Osteoblast (primary cell): ENCODE data around the gene GANAB. TPM values are rescaled to one million over a fixed set of nuclear protein-coding genes. Genes with fewer than 3 reads are reported as not detected.
"Not testable (repeated sequence)": the region's sequence is repeated elsewhere in the genome, so short reads cannot be mapped to it uniquely, and the experiment has no call there.

Experiments used
- DNase-seq: peaks from one replicate; pipeline ENCODE4 v3.0.0; 2011; ENCODE audit warnings: low spot score, mixed read lengths; ENCODE audit not compliant: insufficient read length; ENCODE audit errors: missing footprints
- H2AFZ ChIP-seq: 2 replicates; pipeline ENCODE4 v1.6.0; 2011; ENCODE audit warnings: mild to moderate bottlenecking, low read length
- H3K27ac ChIP-seq: 2 replicates; pipeline ENCODE4 v1.5.1; 2011; ENCODE audit warnings: mild to moderate bottlenecking, low read depth, low read length, moderate library complexity
- H3K27me3 ChIP-seq: 2 replicates; pipeline ENCODE4 v1.6.0; 2012; ENCODE audit warnings: mild to moderate bottlenecking, control low read depth, inconsistent platforms, low read length, moderate library complexity; ENCODE audit not compliant: insufficient read depth
- H3K36me3 ChIP-seq: 2 replicates; pipeline ENCODE4 v1.5.1; 2011; ENCODE audit warnings: mild to moderate bottlenecking, low read length, control low read depth, moderate library complexity; ENCODE audit not compliant: insufficient read depth
- H3K4me1 ChIP-seq: 2 replicates; pipeline ENCODE4 v1.5.1; 2011; ENCODE audit warnings: mild to moderate bottlenecking, low read length, control low read depth, moderate library complexity; ENCODE audit not compliant: insufficient read depth
- H3K4me2 ChIP-seq: 2 replicates; pipeline ENCODE4 v1.6.0; 2011; ENCODE audit warnings: mild to moderate bottlenecking, low read length; ENCODE audit not compliant: insufficient read depth
- H3K4me3 ChIP-seq: fragments of 200-600 bp; sonication (generic); 3 replicates; pipeline ENCODE4 v1.5.1; 2012; ENCODE audit warnings: mild to moderate bottlenecking, low read length, inconsistent platforms; ENCODE audit not compliant: insufficient read depth
- H3K79me2 ChIP-seq: 2 replicates; pipeline ENCODE4 v1.6.0; 2012; ENCODE audit warnings: mild to moderate bottlenecking, low read length, control low read depth, inconsistent platforms; ENCODE audit not compliant: insufficient read depth
- H3K9me3 ChIP-seq: 2 replicates; pipeline ENCODE4 v1.5.1; 2011; ENCODE audit warnings: low read depth, low read length, control low read depth
- H4K20me1 ChIP-seq: 2 replicates; pipeline ENCODE4 v1.6.0; 2012; ENCODE audit warnings: mild to moderate bottlenecking, low read length, control low read depth; ENCODE audit not compliant: insufficient read depth
- total RNA-seq: library from RNA; depleted of rRNA; stranded (reverse); fragments of >200 nt; gene quantifications from 2 replicates; pipeline ENCODE4 v1.2.3, GENCODE V29; 2012
- TF ChIP-seq, protein P1 (sequence below): IDR thresholded peaks from 2 replicates; pipeline ENCODE4 v1.5.1; 2011; ENCODE audit warnings: mild to moderate bottlenecking, low read depth, low read length, moderate library complexity; ENCODE audit errors: extremely low read depth

Gene GANAB
- total RNA-seq, 1 donor, result 242 TPM

DNA sequence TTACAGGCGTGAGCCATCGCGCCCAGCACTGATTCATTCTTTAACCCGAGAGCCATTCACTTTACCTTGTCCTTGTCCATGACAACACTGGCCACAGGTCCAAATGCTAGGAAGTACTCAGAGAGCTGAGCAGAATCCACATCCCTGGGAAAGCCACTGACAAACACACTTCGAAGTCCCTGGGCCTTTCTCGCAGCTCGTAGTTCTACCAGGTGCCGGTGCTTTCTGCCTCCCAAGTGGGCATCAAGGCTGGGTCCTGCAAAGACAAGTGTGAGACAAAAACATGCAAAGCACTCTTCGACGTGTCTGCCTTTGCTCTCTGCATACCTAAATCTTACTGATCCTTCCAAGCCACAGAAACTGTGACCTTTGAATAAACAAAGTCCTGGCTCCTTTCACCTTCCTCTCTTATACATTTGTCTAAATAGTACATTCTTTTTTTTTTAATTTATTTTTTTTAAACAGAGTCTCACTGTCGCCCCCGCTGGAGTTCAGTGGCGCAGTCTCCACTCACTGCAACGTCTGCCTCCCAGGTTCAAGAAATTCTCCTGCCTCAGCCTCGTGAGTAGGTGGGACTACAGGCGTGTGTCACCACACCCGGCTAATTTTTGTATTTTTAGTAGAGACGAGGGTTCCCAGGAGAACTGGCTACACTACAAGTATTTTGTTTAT, 57.3 kb downstream of the GANAB start:
- Histone ChIP-seq H3K4me3 (no peak overlapping the region), H3K36me3 (peaks cover 27% of the 10 kb centered on the region), H3K4me1 (peaks cover 27% of the 10 kb centered on the region), H3K4me2 (no peak overlapping the region), H2AFZ (no peak overlapping the region), H3K9me3 (no peaks in the 10 kb centered on the region), H3K79me2 (peaks cover 24% of the 10 kb centered on the region), H3K27me3 (no peaks in the 10 kb centered on the region), H3K27ac (no peak overlapping the region), H4K20me1 (peaks cover 3% of the 10 kb centered on the region)
- DNase-seq, result peak; percentile 18
- TF ChIP-seq, protein P1, sequence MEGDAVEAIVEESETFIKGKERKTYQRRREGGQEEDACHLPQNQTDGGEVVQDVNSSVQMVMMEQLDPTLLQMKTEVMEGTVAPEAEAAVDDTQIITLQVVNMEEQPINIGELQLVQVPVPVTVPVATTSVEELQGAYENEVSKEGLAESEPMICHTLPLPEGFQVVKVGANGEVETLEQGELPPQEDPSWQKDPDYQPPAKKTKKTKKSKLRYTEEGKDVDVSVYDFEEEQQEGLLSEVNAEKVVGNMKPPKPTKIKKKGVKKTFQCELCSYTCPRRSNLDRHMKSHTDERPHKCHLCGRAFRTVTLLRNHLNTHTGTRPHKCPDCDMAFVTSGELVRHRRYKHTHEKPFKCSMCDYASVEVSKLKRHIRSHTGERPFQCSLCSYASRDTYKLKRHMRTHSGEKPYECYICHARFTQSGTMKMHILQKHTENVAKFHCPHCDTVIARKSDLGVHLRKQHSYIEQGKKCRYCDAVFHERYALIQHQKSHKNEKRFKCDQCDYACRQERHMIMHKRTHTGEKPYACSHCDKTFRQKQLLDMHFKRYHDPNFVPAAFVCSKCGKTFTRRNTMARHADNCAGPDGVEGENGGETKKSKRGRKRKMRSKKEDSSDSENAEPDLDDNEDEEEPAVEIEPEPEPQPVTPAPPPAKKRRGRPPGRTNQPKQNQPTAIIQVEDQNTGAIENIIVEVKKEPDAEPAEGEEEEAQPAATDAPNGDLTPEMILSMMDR, result peak; percentile 50

DNA sequence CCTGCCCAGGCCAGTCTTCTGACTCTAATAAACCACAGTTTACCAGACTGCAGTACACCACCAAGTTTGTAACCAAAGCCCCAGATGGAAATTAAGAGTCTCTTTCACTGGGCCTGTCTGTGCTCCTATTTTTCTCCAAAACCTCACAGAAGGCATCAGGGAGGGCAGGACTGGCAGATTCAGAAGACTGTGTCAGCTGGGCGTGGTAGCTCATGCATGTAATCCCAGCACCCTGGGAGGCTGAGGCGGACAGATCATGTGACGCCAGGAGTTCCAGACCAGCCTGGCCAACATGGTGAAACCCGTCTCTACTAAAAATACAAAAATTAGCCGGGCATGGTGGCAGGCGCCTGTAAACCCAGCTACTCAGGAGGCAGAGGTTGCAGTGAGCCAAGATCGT, 61.1 kb downstream of the GANAB start:
- not testable (repeated sequence) for DNase-seq, H4K20me1 ChIP-seq, H3K4me3 ChIP-seq, H3K27me3 ChIP-seq, H2AFZ ChIP-seq, H3K4me2 ChIP-seq, H3K27ac ChIP-seq, H3K9me3 ChIP-seq
- Histone ChIP-seq H3K4me1 (peaks cover 12% of the 10 kb centered on the region), H3K79me2 (peaks cover 17% of the 10 kb centered on the region), H3K36me3 (peaks cover 30% of the 10 kb centered on the region)

DNA sequence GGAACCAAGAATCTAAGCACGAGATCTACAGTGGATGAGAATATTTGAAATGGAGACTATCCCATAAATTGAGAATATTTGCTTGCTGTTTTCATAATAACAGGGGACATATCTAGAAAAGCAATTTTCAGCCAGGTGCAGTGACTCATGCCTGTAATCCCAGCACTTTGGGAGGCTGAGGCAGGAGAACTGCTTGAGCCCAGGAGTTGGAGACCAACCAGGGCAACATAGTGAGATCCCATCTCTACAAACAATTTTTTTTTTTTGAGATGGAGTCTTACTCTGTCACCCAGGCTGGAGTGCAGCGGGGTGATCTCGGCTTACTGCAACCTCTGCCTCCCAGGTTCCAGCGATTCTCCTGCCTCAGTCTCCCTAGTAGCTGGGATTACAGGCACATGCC, 64.7 kb downstream of the GANAB start:
- H3K9me3 ChIP-seq, H4K20me1 ChIP-seq, H3K4me2 ChIP-seq, H3K27me3 ChIP-seq, H3K79me2 ChIP-seq, H3K4me3 ChIP-seq, H3K27ac ChIP-seq, H3K4me1 ChIP-seq, H2AFZ ChIP-seq, DNase-seq: not testable (repeated sequence)
- H3K36me3 ChIP-seq, result peaks cover 28% of the 10 kb centered on the region

DNA sequence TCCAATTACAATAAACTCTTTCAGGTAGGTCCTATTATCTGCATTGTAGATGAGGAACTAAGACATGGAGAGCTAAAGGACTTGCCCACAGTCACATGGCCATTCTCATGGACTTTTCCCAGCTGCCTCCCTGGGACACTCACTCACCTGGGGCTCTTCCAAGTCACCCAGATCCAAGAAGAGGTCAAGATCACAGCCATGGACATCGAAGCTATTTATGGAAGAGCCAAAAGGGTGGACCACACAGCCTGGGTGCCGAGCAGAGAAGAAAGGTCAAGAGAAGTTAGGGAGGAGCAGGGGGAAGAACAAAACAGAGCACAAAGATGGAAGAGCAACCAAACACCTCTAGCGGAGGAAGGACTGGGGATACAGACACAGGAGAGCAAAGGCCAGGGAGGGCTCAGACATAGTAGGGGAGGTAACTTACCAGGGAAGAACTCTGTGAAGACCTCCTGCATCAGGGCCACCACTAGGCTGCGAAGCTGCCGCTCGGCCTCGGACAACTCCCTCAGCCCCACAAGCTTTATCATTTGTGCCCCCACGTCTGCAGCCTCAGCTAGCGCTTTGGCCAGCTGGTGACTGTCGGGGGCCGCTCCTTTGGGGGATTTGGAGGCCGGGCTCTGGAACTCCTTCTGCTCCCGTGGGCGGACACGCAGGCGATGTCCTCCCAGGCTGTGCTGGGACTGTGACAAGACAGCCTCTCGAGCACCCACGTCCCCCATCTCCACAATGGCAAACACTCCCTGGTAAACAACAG, 65.3 kb downstream of the GANAB start:
- no peaks in the 10 kb centered on the region for H3K27me3 ChIP-seq
- no peak overlapping the region for H3K27ac ChIP-seq
- peak; percentile 34 for DNase-seq
- no peak overlapping the region for H3K4me3 ChIP-seq
- peaks cover 2% of the 10 kb centered on the region for H3K4me1 ChIP-seq
- peaks cover 2% of the 10 kb centered on the region for H3K79me2 ChIP-seq
- TF ChIP-seq, protein P1, result no peak
- H2AFZ ChIP-seq, result no peak overlapping the region
- no peak overlapping the region for H3K4me2 ChIP-seq
- no peaks in the 10 kb centered on the region for H3K9me3 ChIP-seq
- peaks cover 28% of the 10 kb centered on the region for H3K36me3 ChIP-seq
- no peaks in the 10 kb centered on the region for H4K20me1 ChIP-seq

DNA sequence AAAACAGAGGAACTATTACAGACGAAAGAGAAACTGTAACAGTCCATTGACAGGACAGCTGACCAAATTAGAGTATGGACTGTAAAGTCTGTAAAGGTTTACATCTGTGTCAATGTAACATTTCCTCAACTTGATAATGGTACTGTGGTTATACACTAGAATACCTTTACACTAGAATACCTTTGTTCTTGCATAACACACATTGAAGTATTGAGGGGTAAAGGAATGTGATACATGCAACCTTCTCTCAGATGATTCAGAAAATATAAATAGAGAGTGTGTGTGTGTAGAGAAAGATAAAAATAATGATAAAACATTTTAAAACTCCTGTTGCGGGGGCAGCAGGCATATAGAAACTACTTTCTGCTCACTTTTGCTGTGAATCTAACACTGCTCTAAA, 67.2 kb downstream of the GANAB start:
- no peaks in the 10 kb centered on the region for H3K9me3 ChIP-seq
- TF ChIP-seq, protein P1, result no peak
- H3K79me2 ChIP-seq, result peaks cover 19% of the 10 kb centered on the region
- no peaks in the 10 kb centered on the region for H3K27me3 ChIP-seq
- peak; percentile 25 for DNase-seq
- peaks cover 14% of the 10 kb centered on the region for H3K4me1 ChIP-seq
- H3K27ac ChIP-seq, result no peak overlapping the region
- no peak overlapping the region for H3K4me2 ChIP-seq
- H3K4me3 ChIP-seq, result no peak overlapping the region
- no peaks in the 10 kb centered on the region for H4K20me1 ChIP-seq
- H3K36me3 ChIP-seq, result peaks cover 30% of the 10 kb centered on the region
- no peak overlapping the region for H2AFZ ChIP-seq
